H1 (cell line): ENCODE data around the gene ZNF91. TPM values are rescaled to one million over a fixed set of nuclear protein-coding genes. Genes with fewer than 3 reads are reported as not detected.

Source experiments
- CTCF ChIA-PET: fragments of 300-600 bp; sonication (Branson Sonifier 250); formaldehyde crosslinking; loops from one replicate; lab custom pipeline; 2021; ENCODE audit not compliant: partially characterized antibody; lab: Charles Lee
- POLR2A ChIA-PET: fragments of 300-600 bp; sonication (Branson Sonifier 250); formaldehyde crosslinking; loops from one replicate; lab custom pipeline; 2021; ENCODE audit warnings: inconsistent platforms; ENCODE audit not compliant: partially characterized antibody; lab: Charles Lee
- DNase-seq, 2 experiments: peaks; one replicate each; pipeline versions ENCODE4 v3.0.0 to v3.0.0-alpha.2; 2010 to 2022; ENCODE audit warnings: low spot score in 2 of 2, low read depth in 1 of 2, mixed read lengths in 1 of 2
- FAIRE-seq: peaks from 2 replicates; lab custom pipeline; 2011; peaks lifted over from hg19 to GRCh38; lab: Jason Lieb, UNC
- H2AFZ ChIP-seq: 2 replicates; pipeline ENCODE4 v1.8.1; 2012; ENCODE audit warnings: low read length, inconsistent platforms
- H2AK5ac ChIP-seq: 2 replicates; pipeline ENCODE4 v1.6.1; 2013; ENCODE audit warnings: low read depth, low read length
- H2BK120ac ChIP-seq: replicated peaks from 2 replicates; pipeline ENCODE3; 2013; ENCODE audit warnings: low read depth, low read length, inconsistent platforms
- H2BK12ac ChIP-seq: 2 replicates; pipeline ENCODE4 v1.6.1; 2013; ENCODE audit warnings: low read depth, low read length
- H2BK15ac ChIP-seq: 2 replicates; pipeline ENCODE4 v1.6.1; 2013; ENCODE audit warnings: low read length
- H2BK20ac ChIP-seq: 2 replicates; pipeline ENCODE4 v1.6.1; 2013; ENCODE audit warnings: low read length
- H2BK5ac ChIP-seq: 2 replicates; pipeline ENCODE4 v1.6.1; 2013; ENCODE audit warnings: low read depth, low read length
- H3K14ac ChIP-seq: 2 replicates; pipeline ENCODE4 v1.6.1; 2013; ENCODE audit warnings: inconsistent platforms; ENCODE audit not compliant: insufficient read length
- H3K18ac ChIP-seq: 2 replicates; pipeline ENCODE4 v1.6.1; 2013; ENCODE audit warnings: low read length; ENCODE audit errors: extremely low read depth
- H3K23ac ChIP-seq: 2 replicates; pipeline ENCODE4 v1.6.1; 2013; ENCODE audit warnings: inconsistent platforms; ENCODE audit not compliant: insufficient read length
- H3K23me2 ChIP-seq: 2 replicates; pipeline ENCODE4 v1.6.1; 2013; ENCODE audit warnings: low read depth, low read length
- H3K27ac ChIP-seq: 2 replicates; pipeline ENCODE4 v1.6.1; 2011; ENCODE audit warnings: low read depth, low read length, inconsistent platforms
- H3K27me3 ChIP-seq, 4 experiments: replicated peaks in 1 of 4; 1 replicate in 1 of 4; 2 replicates in 3 of 4; pipeline versions ENCODE4 v1.6.1 to v1.8.1; 2011 to 2013; ENCODE audit warnings: low read length in 3 of 4, mild to moderate bottlenecking in 3 of 4, inconsistent platforms in 2 of 4, mixed read lengths in 2 of 4, moderate library complexity in 1 of 4; ENCODE audit not compliant: control insufficient read depth in 3 of 4, insufficient read depth in 3 of 4; ENCODE audit errors: extremely low read depth in 1 of 4
- H3K36me3 ChIP-seq, 4 experiments: 2 replicates each; pipeline versions ENCODE4 v1.6.1 to v1.8.1; 2011 to 2013; ENCODE audit warnings: mild to moderate bottlenecking in 4 of 4, low read length in 3 of 4, moderate library complexity in 2 of 4, control low read depth in 1 of 4, inconsistent platforms in 1 of 4; ENCODE audit not compliant: insufficient read depth in 4 of 4, control insufficient read depth in 2 of 4
- H3K4ac ChIP-seq: replicated peaks from 2 replicates; pipeline ENCODE3; 2013; ENCODE audit warnings: low read length, low read depth, mixed read lengths, inconsistent platforms; ENCODE audit not compliant: insufficient read length
- H3K4me1 ChIP-seq, 4 experiments: replicated peaks in 1 of 4; 1 replicate in 1 of 4; 2 replicates in 3 of 4; pipeline versions ENCODE4 v1.6.1 to v1.8.1; 2011 to 2013; ENCODE audit warnings: low read length in 3 of 4, inconsistent platforms in 2 of 4, mixed read lengths in 1 of 4; ENCODE audit not compliant: insufficient read depth in 4 of 4, control insufficient read depth in 3 of 4
- H3K4me2 ChIP-seq, 2 experiments: 2 replicates each; pipeline versions ENCODE4 v1.6.1 to v1.8.1; 2011 to 2013; ENCODE audit warnings: low read depth in 2 of 2, low read length in 2 of 2, control low read depth in 1 of 2, inconsistent platforms in 1 of 2, mild to moderate bottlenecking in 1 of 2; ENCODE audit not compliant: insufficient read depth in 1 of 2
- H3K4me3 ChIP-seq, 4 experiments: fragments of 200-600, 300-600 bp in 1 of 4; sonication (generic), shearing (Covaris generic), sonication (Bioruptor Twin) in 1 of 4; 2 replicates each; pipeline versions ENCODE4 v1.5.1 to v1.8.1; 2011 to 2016; ENCODE audit warnings: low read length in 4 of 4, low read depth in 3 of 4, control low read depth in 2 of 4, inconsistent platforms in 2 of 4, mild to moderate bottlenecking in 2 of 4, mixed read lengths in 1 of 4, moderate library complexity in 1 of 4; ENCODE audit not compliant: insufficient read depth in 2 of 4; ENCODE audit errors: extremely low read depth in 1 of 4
- H3K56ac ChIP-seq: replicated peaks from 2 replicates; pipeline ENCODE3; 2013; ENCODE audit warnings: low read depth, mild to moderate bottlenecking, mixed read lengths, low read length, inconsistent platforms; ENCODE audit not compliant: insufficient read length
- H3K79me1 ChIP-seq: 2 replicates; pipeline ENCODE4 v1.6.1; 2013; ENCODE audit warnings: low read depth, low read length, control low read depth
- H3K79me2 ChIP-seq, 2 experiments: 2 replicates each; pipeline versions ENCODE4 v1.6.1 to v1.8.1; 2012 to 2013; ENCODE audit warnings: low read length in 2 of 2, mild to moderate bottlenecking in 2 of 2, inconsistent platforms in 1 of 2; ENCODE audit not compliant: insufficient read depth in 2 of 2, control insufficient read depth in 1 of 2
- H3K9ac ChIP-seq, 4 experiments: replicated peaks in 1 of 4; 1 replicate in 1 of 4; 2 replicates in 3 of 4; pipeline versions ENCODE4 v1.6.1 to v1.8.1; 2011 to 2013; ENCODE audit warnings: low read depth in 3 of 4, low read length in 3 of 4, control low read depth in 2 of 4, mild to moderate bottlenecking in 2 of 4, moderate library complexity in 2 of 4, inconsistent platforms in 1 of 4; ENCODE audit errors: extremely low read depth in 1 of 4
- H3K9me3 ChIP-seq, 2 experiments: 2 replicates each; pipeline versions ENCODE4 v1.6.1 to v1.8.1; 2012 to 2013; ENCODE audit warnings: mild to moderate bottlenecking in 2 of 2, moderate library complexity in 2 of 2, control low read depth in 1 of 2, inconsistent platforms in 1 of 2, low read depth in 1 of 2, low read length in 1 of 2, mixed read lengths in 1 of 2; ENCODE audit not compliant: insufficient read depth in 2 of 2
- H4K20me1 ChIP-seq, 2 experiments: replicated peaks in 1 of 2; 2 replicates each; pipeline versions ENCODE3 to v1.8.1; 2011 to 2013; ENCODE audit warnings: inconsistent platforms in 2 of 2, low read length in 2 of 2, mild to moderate bottlenecking in 1 of 2; ENCODE audit not compliant: insufficient read depth in 2 of 2, control insufficient read depth in 1 of 2
- H4K5ac ChIP-seq: 2 replicates; pipeline ENCODE4 v1.6.1; 2013; ENCODE audit warnings: low read length, low read depth, mixed read lengths, inconsistent platforms; ENCODE audit not compliant: insufficient read length
- H4K8ac ChIP-seq: 2 replicates; pipeline ENCODE4 v1.8.0; 2013; ENCODE audit warnings: mild to moderate bottlenecking, moderate library complexity, low read length, inconsistent platforms; ENCODE audit not compliant: insufficient read depth; ENCODE audit errors: extremely low read depth
- H4K91ac ChIP-seq: replicated peaks from 2 replicates; pipeline ENCODE3; 2013; ENCODE audit warnings: low read length, mixed read lengths, inconsistent platforms; ENCODE audit not compliant: insufficient read length
- CTBP2 ChIP-seq: IDR thresholded peaks from 2 replicates; pipeline ENCODE4 v1.7.0; 2011; ENCODE audit warnings: borderline replicate concordance, mild to moderate bottlenecking, moderate library complexity, mixed read lengths, low read length; ENCODE audit not compliant: insufficient read depth, insufficient read length
- KDM4A ChIP-seq: IDR thresholded peaks from one replicate; pipeline ENCODE4 v1.7.1; 2012; ENCODE audit warnings: low read depth, mild to moderate bottlenecking, moderate library complexity, low read length, inconsistent platforms; ENCODE audit not compliant: severe bottlenecking
- POU5F1 ChIP-seq: IDR thresholded peaks from 2 replicates; pipeline ENCODE4 v1.6.1; 2011; ENCODE audit warnings: low read depth, mild to moderate bottlenecking, low read length, moderate library complexity
- RXRA ChIP-seq: IDR thresholded peaks from 2 replicates; pipeline ENCODE4 v1.6.1; 2011; ENCODE audit warnings: low read depth, mild to moderate bottlenecking, low read length, moderate library complexity; ENCODE audit not compliant: insufficient read depth
- TAF1 ChIP-seq: IDR thresholded peaks from 2 replicates; pipeline ENCODE4 v1.6.1; 2011; ENCODE audit warnings: mild to moderate bottlenecking, low read depth, low read length
- polyA plus RNA-seq, 7 experiments: library from polyadenylated mRNA; depleted of rRNA in 3 of 7; stranded (reverse) in 5 of 7; unstranded in 2 of 7; fragments of >200 nt in 5 of 7; fragments of 200-250 nt in 2 of 7; gene quantifications; 1 replicate in 5 of 7; 2 replicates in 1 of 7; 4 replicates in 1 of 7; pipeline versions ENCODE4 v1.2.1 to v1.2.3, GENCODE V29; 2011 to 2013; ENCODE audit warnings: missing spikeins in 2 of 7, mixed read lengths in 2 of 7
- total RNA-seq: library from RNA; stranded (reverse); fragmentation: NEBNext Ultra II Directional; extraction: Animal tissue kit (Norgen Biotek cat#: 25700); gene quantifications from 2 replicates; pipeline ENCODE4 v1.2.1, GENCODE V29; 2021

The ZNF91 gene
- total and polyA plus RNA-seq, 2 of the 8 experiments (the other 6 are each of a cell fraction or from before 2014, with no cell fraction given), result 16.5 to 35.1 TPM

GRCh38 chr19:23381114-23381513 is 14.2 kb downstream of the ZNF91 start:
- H3K79me2 ChIP-seq, result peaks cover 12 to 94% of the 10 kb centered on the region in 2 experiments
- no peak for TF ChIP-seq TAF1
- no peak for TF ChIP-seq KDM4A
- no peak for TF ChIP-seq RXRA
- no peak for TF ChIP-seq POU5F1
- no peak for TF ChIP-seq CTBP2

More at GRCh38 chr19:23381114-23381513, 14.2 kb downstream of the ZNF91 start:
- Histone ChIP-seq H3K56ac (no peak overlapping the region), H2AFZ (no peak overlapping the region), H3K4me2 (no peak overlapping the region), H3K23ac (no peak overlapping the region), H3K27ac (no peak overlapping the region), H3K4ac (no peak overlapping the region), H3K9me3 (peaks cover 0 to 2% of the 10 kb centered on the region in 2 experiments; a peak in 1 of 4 replicates), H3K36me3 (peaks cover 0 to 8% (median 3%) of the 10 kb centered on the region in 4 experiments; a peak in 4 of 8 replicates), H3K27me3 (no peaks in the 10 kb centered on the region), H2BK120ac (no peak overlapping the region), H3K4me1 (peaks cover 0 to 2% (median 0%) of the 10 kb centered on the region in 4 experiments; a peak in 1 of 7 replicates), H3K79me1 (peaks cover 4% of the 10 kb centered on the region), H2BK5ac (no peak overlapping the region), H3K23me2 (no peaks in the 10 kb centered on the region), H4K5ac (no peak overlapping the region), H2BK12ac (no peak overlapping the region), H3K14ac (no peak overlapping the region), H2BK15ac (no peak overlapping the region), H2BK20ac (no peak overlapping the region), H4K91ac (no peak overlapping the region), H3K4me3 (no peak overlapping the region), H2AK5ac (no peak overlapping the region), H4K20me1 (peaks cover 0 to 4% of the 10 kb centered on the region in 2 experiments), H3K9ac (no peak overlapping the region), H4K8ac (no peak overlapping the region), H3K18ac (no peak overlapping the region)
- DNase-seq, result no peak
- no peak for FAIRE-seq
- CTCF ChIA-PET, result no interaction called here
- POLR2A ChIA-PET, result no interaction called here
